Renal cortical epithelial cell (primary cell): ENCODE measurements around the gene NRCAM. TPM values are rescaled to one million over a fixed set of nuclear protein-coding genes. Genes with fewer than 3 reads are reported as not detected.

ENCODE experiments used
- DNase-seq: peaks from one replicate; pipeline ENCODE4 v3.0.0-alpha.2; 2011; ENCODE audit warnings: low read depth
- total RNA-seq: library from RNA; depleted of rRNA; stranded (reverse); fragments of >200 nt; gene quantifications from 2 replicates; pipeline ENCODE4 v1.2.3, GENCODE V29; 2014

NRCAM gene
- total RNA-seq, 1 donor from 2014 or later = 254 TPM

GRCh38 chr7:108130261-108130660, 326.0 kb downstream of the NRCAM start, which contains the start of gene LAMB4:
Gene LAMB4 (minus strand): TSS chr7:108130361. CDS start chr7:108123164, 7,197 bp downstream.
- no peak for DNase-seq

GRCh38 chr7:108129018-108129965, 326.9 kb downstream of the NRCAM start:
- no peak for DNase-seq

- DNase-seq = no peak
Measured at GRCh38 chr7:108128514-108128913, 327.7 kb downstream of the NRCAM start.

GRCh38 chr7:108127461-108127860, 328.8 kb downstream of the NRCAM start:
- no peak for DNase-seq

- DNase-seq = no peak
Measured at GRCh38 chr7:108124820-108125219, 331.4 kb downstream of the NRCAM start.

GRCh38 chr7:108122181-108122580, 334.1 kb downstream of the NRCAM start:
- no peak for DNase-seq

GRCh38 chr7:108120933-108121332, 335.3 kb downstream of the NRCAM start:
- DNase-seq = no peak

GRCh38 chr7:108120196-108120595, 336.0 kb downstream of the NRCAM start:
- no peak for DNase-seq

- DNase-seq = no peak
Measured at GRCh38 chr7:108118959-108119358, 337.3 kb downstream of the NRCAM start.

- peak; percentile 30 for DNase-seq
Measured at GRCh38 chr7:108114117-108114841, 342.0 kb downstream of the NRCAM start.

- no peak for DNase-seq
Measured at GRCh38 chr7:108112683-108113082, 343.6 kb downstream of the NRCAM start.

- peak; percentile 59 for DNase-seq
Measured at GRCh38 chr7:108109221-108109908, 346.9 kb downstream of the NRCAM start.

GRCh38 chr7:108108131-108108530, 348.1 kb downstream of the NRCAM start:
- DNase-seq = peak; percentile 45

GRCh38 chr7:108104324-108104723, 351.9 kb downstream of the NRCAM start:
- no peak for DNase-seq

- no peak for DNase-seq
Measured at GRCh38 chr7:108103558-108104298, 352.5 kb downstream of the NRCAM start.

- no peak for DNase-seq
Measured at GRCh38 chr7:108102671-108103312, 353.4 kb downstream of the NRCAM start.

GRCh38 chr7:108101759-108102158, 354.5 kb downstream of the NRCAM start:
- no peak for DNase-seq

- DNase-seq = no peak
Measured at GRCh38 chr7:108099713-108100112, 356.5 kb downstream of the NRCAM start.

GRCh38 chr7:108097703-108098102, 358.5 kb downstream of the NRCAM start:
- DNase-seq = peak; percentile 54
